ENCODE measurements around the gene WWTR1.

The WWTR1 gene

DNA sequence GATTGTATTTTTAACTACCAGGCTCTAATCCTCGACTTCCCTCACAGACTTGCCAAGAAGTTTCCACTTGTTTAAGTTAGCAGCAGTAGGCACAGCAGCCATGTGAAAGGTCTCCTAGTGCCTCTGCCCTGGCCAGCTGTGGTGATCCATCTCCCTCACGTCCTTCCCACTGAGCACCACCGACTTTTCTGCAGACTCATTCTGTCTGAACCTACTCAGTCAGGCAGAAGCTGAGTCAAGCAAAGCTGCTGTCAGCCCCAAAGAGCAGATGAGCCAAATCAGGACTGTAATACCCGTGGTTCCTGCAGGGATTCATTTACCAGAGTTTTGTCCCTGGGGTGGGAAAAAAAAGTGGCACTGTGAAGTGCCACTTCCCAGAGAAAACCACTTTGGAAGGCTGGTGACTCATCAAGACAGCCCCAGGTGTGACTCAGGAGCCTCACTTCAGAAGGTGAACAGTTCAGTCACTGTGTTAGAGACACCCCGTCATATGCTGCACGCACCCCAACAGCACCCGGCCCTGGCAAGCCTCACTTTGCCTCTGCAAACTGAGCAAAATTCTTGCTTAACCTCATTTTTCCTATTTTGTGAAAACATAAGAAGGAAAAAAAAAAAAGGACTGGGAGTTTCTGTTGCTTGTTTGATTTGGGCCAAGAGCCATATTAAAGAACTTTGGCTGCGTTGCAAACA, 76.0 kb downstream of the WWTR1 start:
- peak overlapping the region; percentile 25 to 69 for H3K27ac ChIP-seq
- peak overlapping the region; percentile 36 for H3K4me3 ChIP-seq
- no peak for TF ChIP-seq CTCF (IDR thresholded peaks at IDR 0.05)
- DNase-seq (ENCODE audit: low spot score): peak; percentile 79

DNA sequence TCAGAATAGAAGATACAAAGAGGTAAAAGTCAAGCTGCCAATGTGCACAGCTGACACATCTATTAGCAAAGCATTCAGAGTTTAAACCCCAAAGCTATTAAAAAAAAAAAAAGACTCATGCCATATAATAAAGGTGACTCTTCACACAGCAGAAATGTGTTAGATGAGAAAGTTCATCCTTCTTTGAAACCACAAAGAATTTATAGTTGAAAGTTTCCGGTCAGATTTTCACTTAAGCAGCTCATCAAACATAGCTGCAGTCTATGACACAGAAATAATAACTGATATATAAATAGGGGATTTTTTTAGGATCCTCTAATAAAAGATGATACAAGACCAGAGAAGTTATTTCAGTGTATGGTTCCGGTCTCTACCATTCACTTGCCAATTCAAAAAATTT, 76.6 kb downstream of the WWTR1 start:
- Histone ChIP-seq H3K27ac (peak overlapping the region; percentile 25 to 69), H3K4me3 (peak overlapping the region; percentile 36)
- DNase-seq (ENCODE audit: low spot score): no peak
- no peak for TF ChIP-seq CTCF (IDR thresholded peaks at IDR 0.05)

GRCh38 chr3:149579838-149580542, 77.8 kb downstream of the WWTR1 start:
- no peak for DNase-seq (ENCODE audit: low spot score)
- H3K4me3 ChIP-seq: no peak overlapping the region
- peak overlapping the region in 1 of 2 donors; percentile 12 for H3K27ac ChIP-seq
- TF ChIP-seq CTCF (IDR thresholded peaks at IDR 0.05): no peak

- no peak overlapping the region for H3K4me3 ChIP-seq
- TF ChIP-seq CTCF (IDR thresholded peaks at IDR 0.05): no peak
- DNase-seq (ENCODE audit: low spot score): no peak
- peak overlapping the region; percentile 3 to 9 for H3K27ac ChIP-seq
These were observed 78.7 kb downstream of the WWTR1 start for GRCh38 chr3:149579161-149579560.

GRCh38 chr3:149577801-149578200, 80.0 kb downstream of the WWTR1 start:
- TF ChIP-seq CTCF (IDR thresholded peaks at IDR 0.05): no peak
- H3K4me3 ChIP-seq: no peak overlapping the region
- peak overlapping the region; percentile 8 to 49 for H3K27ac ChIP-seq
- DNase-seq (ENCODE audit: low spot score): no peak

- H3K4me3 ChIP-seq: peak overlapping the region; percentile 37
These were observed 81.8 kb downstream of the WWTR1 start for GRCh38 chr3:149575961-149576564.

More at GRCh38 chr3:149575961-149576564, 81.8 kb downstream of the WWTR1 start:
- TF ChIP-seq CTCF (IDR thresholded peaks at IDR 0.05): no peak
- peak overlapping the region; percentile 86 to 91 for H3K27ac ChIP-seq
- DNase-seq (ENCODE audit: low spot score): no peak

Data from coronary artery (tissue), 2 donors.